Endodermal cell (in vitro differentiated cells): ENCODE results near the gene SLC25A41. TPM values are rescaled to one million over a fixed set of nuclear protein-coding genes. Genes with fewer than 3 reads are reported as not detected.

Experiments used
- DNase-seq: peaks from one replicate; pipeline ENCODE4 v3.0.0-alpha.2; 2017
- H3K27ac ChIP-seq: 2 replicates; pipeline ENCODE4 v1.5.1; 2013; ENCODE audit warnings: mild to moderate bottlenecking, low read depth, low read length, moderate library complexity
- H3K27me3 ChIP-seq: 2 replicates; pipeline ENCODE4 v1.6.1; 2013; ENCODE audit warnings: mild to moderate bottlenecking, low read length, moderate library complexity; ENCODE audit not compliant: insufficient read depth, control insufficient read depth, poor library complexity, severe bottlenecking
- H3K36me3 ChIP-seq: 2 replicates; pipeline ENCODE4 v1.7.0; 2013; ENCODE audit warnings: mild to moderate bottlenecking, low read length, moderate library complexity; ENCODE audit not compliant: control insufficient read depth, insufficient read depth
- H3K4me1 ChIP-seq: one replicate; pipeline ENCODE4 v1.7.0; 2013; ENCODE audit warnings: low read length; ENCODE audit not compliant: control insufficient read depth, insufficient read depth
- H3K4me3 ChIP-seq: 2 replicates; pipeline ENCODE4 v1.5.1; 2013; ENCODE audit warnings: mild to moderate bottlenecking, low read length, moderate library complexity
- H3K9ac ChIP-seq: 2 replicates; pipeline ENCODE4 v1.6.1; 2013; ENCODE audit warnings: mild to moderate bottlenecking, low read length, moderate library complexity; ENCODE audit not compliant: poor library complexity, severe bottlenecking; ENCODE audit errors: extremely low read depth
- H3K9me3 ChIP-seq: 2 replicates; pipeline ENCODE4 v1.6.1; 2013; ENCODE audit warnings: mild to moderate bottlenecking, low read length, moderate library complexity; ENCODE audit not compliant: control insufficient read depth
- H3K27ac Mint-ChIP-seq: 2 replicates; pipeline ENCODE4 v1.8.0; 2020; ENCODE audit warnings: mixed read lengths
- H3K27me3 Mint-ChIP-seq: 2 replicates; pipeline ENCODE4 v1.8.0; 2021; ENCODE audit warnings: mild to moderate bottlenecking, mixed read lengths; ENCODE audit not compliant: insufficient read depth
- H3K36me3 Mint-ChIP-seq: 2 replicates; pipeline ENCODE4 v1.8.0; 2020; ENCODE audit warnings: low read depth, mixed read lengths
- H3K4me1 Mint-ChIP-seq: 2 replicates; pipeline ENCODE4 v1.8.0; 2020; ENCODE audit warnings: mixed read lengths
- H3K4me3 Mint-ChIP-seq: 2 replicates; pipeline ENCODE4 v1.8.0; 2020; ENCODE audit warnings: mild to moderate bottlenecking, moderate library complexity, mixed read lengths
- H3K9me3 Mint-ChIP-seq: 2 replicates; pipeline ENCODE4 v1.8.0; 2020; ENCODE audit warnings: mild to moderate bottlenecking, mixed read lengths
- CTCF ChIP-seq: fragments of 200-600 bp; sonication (generic); conservative IDR thresholded peaks from 2 replicates; pipeline ENCODE4 v1.5.0; 2021; ENCODE audit warnings: antibody characterized with exemption, mild to moderate bottlenecking
- WGBS, 2 experiments: methylation state at CpG; one replicate each; pipeline versions ENCODE4 v1.1.5 to v1.1.7; 2013; ENCODE audit warnings: missing lambda C conversion rate in 2 of 2, mixed read lengths in 1 of 2; ENCODE audit not compliant: insufficient coverage in 1 of 2, insufficient read length in 1 of 2; 5-methylcytosine and 5-hydroxymethylcytosine counted together
- total RNA-seq, 2 donors: library from RNA; stranded (reverse); fragmentation: NEBNext Ultra II Directional in 1 of 2; extraction: Animal tissue kit (Norgen Biotek cat#: 25700) in 1 of 2; gene quantifications; 2 replicates in 1 of 2; 3 replicates in 1 of 2; pipeline ENCODE4 v1.2.1, GENCODE V29; 2021

Gene SLC25A41
- total RNA-seq, 2 donors from 2014 or later = 0.46 TPM; not detected in 1

- DNase-seq = no peak
- Mint-ChIP-seq H3K27ac (no peak overlapping the region), H3K9me3 (no peaks in the 10 kb centered on the region), H3K36me3 (peaks cover 40% of the 10 kb centered on the region), H3K4me1 (no peaks in the 10 kb centered on the region), H3K27me3 (no peaks in the 10 kb centered on the region), H3K4me3 (no peak overlapping the region)
- Histone ChIP-seq H3K9me3 (no peaks in the 10 kb centered on the region), H3K27ac (no peak overlapping the region), H3K27me3 (no peaks in the 10 kb centered on the region), H3K9ac (no peak overlapping the region), H3K4me3 (no peak overlapping the region), H3K36me3 (peaks cover 56% of the 10 kb centered on the region), H3K4me1 (no peaks in the 10 kb centered on the region)
- WGBS, 2 experiments = 80 to 96% methylated on average over 2 to 9 of the region's 10 CpGs
- TF ChIP-seq CTCF = no peak
These were observed 20.3 kb downstream of the SLC25A41 start for GRCh38 chr19:6413291-6413690.

- no peak overlapping the region for H3K4me3 ChIP-seq
- 70 to 84% methylated on average over 5 to 14 of the region's 15 CpGs for WGBS, 2 experiments
- TF ChIP-seq CTCF = peak; percentile 95
- H3K36me3 ChIP-seq = peaks cover 49% of the 10 kb centered on the region
- DNase-seq = peak; percentile 94
- no peaks in the 10 kb centered on the region for H3K9me3 Mint-ChIP-seq
- no peak overlapping the region for H3K27ac ChIP-seq
- no peaks in the 10 kb centered on the region for H3K4me1 Mint-ChIP-seq
- H3K4me3 Mint-ChIP-seq = no peak overlapping the region
- H3K27me3 ChIP-seq = no peaks in the 10 kb centered on the region
- H3K27me3 Mint-ChIP-seq = no peaks in the 10 kb centered on the region
- H3K36me3 Mint-ChIP-seq = peaks cover 35% of the 10 kb centered on the region
- H3K27ac Mint-ChIP-seq = peak overlapping the region; percentile 68
- H3K9me3 ChIP-seq = no peaks in the 10 kb centered on the region
- no peaks in the 10 kb centered on the region for H3K4me1 ChIP-seq
- H3K9ac ChIP-seq = no peak overlapping the region
These were observed 21.0 kb downstream of the SLC25A41 start for GRCh38 chr19:6412447-6413091.

- 89 to 95% methylated on average over 9 to 12 of the region's 12 CpGs for WGBS, 2 experiments
- H3K4me3 ChIP-seq = no peak overlapping the region
- no peak for TF ChIP-seq CTCF
- H3K27ac ChIP-seq = peak overlapping the region; percentile 2
- Mint-ChIP-seq H3K9me3 (no peaks in the 10 kb centered on the region), H3K27me3 (no peaks in the 10 kb centered on the region), H3K36me3 (peaks cover 30% of the 10 kb centered on the region), H3K4me1 (no peaks in the 10 kb centered on the region), H3K27ac (no peak overlapping the region), H3K4me3 (no peak overlapping the region)
- no peaks in the 10 kb centered on the region for H3K27me3 ChIP-seq
- H3K9ac ChIP-seq = no peak overlapping the region
- peaks cover 44% of the 10 kb centered on the region for H3K36me3 ChIP-seq
- H3K9me3 ChIP-seq = no peaks in the 10 kb centered on the region
- no peaks in the 10 kb centered on the region for H3K4me1 ChIP-seq
- DNase-seq = no peak
These were observed 21.5 kb downstream of the SLC25A41 start for GRCh38 chr19:6412061-6412446.
